HTERT RPE-1 (cell line): ENCODE data around the gene PCGF3.
"Not testable (repeated sequence)": the region's sequence is repeated elsewhere in the genome, so short reads cannot be mapped to it uniquely, and the experiment has no call there.

ENCODE experiments used
- in situ Hi-C: fragments of 300-500 bp; cut with MboI; formaldehyde crosslinking; loops from 4 replicates; pipeline ENCODE4 v1.14.3; 2020; ENCODE audit warnings: low sequenced_read_pairs

The PCGF3 gene

DNA sequence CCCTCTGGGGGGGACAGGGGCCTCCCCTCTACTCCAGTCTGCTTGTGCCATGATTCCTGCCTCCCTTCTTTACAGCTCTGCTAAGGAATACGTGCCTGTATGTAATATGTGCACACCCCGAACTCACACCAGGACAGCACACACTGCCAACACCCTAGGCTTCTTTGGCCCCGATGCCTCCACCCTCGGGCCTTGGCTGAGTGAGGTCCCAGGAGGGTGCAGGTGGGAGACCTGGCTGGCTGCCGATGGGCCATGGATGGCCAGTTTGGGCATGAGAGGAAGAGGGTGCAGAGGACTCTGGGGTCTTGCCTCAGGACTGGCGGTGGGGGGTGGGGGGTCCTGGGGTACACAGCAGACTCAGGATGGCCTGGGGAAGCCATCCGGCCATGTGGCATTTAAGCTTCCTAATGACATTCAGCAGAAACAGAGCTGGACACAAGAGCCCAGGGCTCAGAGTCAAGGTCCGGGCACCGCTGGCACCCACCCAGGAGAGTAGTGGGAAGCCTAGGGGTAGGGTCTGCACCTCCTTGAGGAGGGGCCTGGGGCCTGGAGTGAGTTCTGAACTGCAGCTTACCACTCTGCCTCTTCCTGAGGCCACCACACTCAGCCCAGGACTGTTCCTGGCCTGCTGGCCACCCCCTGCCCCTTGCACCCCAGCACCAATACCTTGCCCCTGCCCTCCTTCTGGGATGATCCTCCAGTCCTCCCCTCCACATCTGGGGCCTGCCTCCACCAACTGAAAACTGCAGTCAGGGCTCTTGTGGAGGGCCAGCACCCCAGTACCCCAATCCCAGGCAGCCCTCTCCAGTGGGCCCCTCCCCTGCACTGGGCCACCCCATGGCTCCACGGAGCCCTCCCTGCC is 2.1 kb upstream of the PCGF3 start:
- in situ Hi-C loops: no loop called here

DNA sequence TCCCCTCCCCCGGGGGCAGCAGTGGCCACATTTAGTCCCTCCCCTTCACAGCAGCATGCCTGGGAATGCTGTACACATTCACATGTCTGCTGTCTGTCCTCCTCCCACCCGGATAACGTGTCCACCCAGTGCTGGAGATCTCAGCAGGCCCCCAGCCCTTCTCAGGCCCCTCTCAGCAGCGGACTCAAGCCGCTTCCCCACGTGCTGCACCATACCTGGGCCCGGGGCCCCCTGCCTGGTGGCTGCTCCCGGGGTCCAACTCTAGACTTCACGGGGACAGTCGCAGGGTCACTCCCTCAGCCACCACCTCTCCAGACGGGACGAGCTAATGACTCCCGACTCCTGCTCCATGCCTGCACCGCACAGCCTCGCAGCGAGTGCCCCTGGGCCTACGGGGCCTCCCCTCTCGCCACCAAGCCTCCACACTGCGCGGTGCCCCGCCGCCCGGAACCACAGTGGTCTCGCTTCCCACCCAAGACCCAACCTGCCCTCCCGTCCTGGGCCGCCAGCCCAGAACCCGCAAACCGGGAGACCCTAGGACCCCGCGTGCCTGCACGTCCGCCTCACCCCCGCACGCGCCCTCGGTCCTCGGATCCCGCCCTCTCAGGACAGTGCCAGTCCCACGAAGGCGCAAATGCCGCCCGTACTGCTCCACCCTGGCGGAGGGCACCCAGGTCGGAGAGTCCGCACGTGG is 1.3 kb upstream of the PCGF3 start:
- in situ Hi-C loops: no loop called here

DNA sequence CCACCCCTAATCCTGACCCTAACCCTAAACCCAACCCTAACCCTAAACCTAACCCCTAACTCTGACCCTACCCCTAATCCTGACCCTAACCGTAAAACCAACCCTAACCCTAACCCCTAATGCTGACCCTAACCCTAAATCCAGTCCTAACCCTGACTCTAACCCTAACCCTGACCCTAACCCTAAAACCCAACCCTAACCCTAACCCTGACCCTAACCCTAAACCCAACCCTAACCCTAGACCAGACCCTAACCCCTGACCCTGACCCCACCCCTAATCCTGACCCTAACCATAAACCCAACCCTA is 708 bp upstream of the PCGF3 start:
- in situ Hi-C loops: no loop called here

DNA sequence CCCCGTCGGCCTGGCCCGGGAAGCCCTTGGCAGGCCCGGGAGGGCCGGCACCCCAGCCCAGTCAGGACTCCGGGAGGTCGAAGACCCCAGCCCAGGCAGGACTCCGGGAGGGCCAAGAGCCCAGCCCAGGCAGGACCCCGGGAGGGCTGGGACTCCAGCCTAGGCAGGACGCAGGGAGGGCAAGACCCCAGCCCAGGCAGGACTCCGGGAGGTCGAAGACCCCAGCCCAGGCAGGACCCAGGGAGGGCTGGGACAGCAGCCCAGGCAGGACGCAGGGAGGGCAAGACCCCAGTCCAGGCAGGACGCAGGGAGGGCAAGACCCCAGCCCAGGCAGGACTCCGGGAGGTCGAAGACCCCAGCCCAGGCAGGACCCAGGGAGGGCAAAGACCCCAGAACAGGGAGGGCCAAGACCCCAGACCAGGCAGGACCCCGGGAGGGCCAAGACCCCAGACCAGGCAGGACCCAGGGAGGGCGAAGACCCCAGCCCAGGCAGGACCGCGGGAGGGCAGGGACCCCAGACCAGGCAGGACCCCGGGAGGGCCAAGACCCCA is 526 bp downstream of the PCGF3 start:
- in situ Hi-C loops: not testable (repeated sequence)

DNA sequence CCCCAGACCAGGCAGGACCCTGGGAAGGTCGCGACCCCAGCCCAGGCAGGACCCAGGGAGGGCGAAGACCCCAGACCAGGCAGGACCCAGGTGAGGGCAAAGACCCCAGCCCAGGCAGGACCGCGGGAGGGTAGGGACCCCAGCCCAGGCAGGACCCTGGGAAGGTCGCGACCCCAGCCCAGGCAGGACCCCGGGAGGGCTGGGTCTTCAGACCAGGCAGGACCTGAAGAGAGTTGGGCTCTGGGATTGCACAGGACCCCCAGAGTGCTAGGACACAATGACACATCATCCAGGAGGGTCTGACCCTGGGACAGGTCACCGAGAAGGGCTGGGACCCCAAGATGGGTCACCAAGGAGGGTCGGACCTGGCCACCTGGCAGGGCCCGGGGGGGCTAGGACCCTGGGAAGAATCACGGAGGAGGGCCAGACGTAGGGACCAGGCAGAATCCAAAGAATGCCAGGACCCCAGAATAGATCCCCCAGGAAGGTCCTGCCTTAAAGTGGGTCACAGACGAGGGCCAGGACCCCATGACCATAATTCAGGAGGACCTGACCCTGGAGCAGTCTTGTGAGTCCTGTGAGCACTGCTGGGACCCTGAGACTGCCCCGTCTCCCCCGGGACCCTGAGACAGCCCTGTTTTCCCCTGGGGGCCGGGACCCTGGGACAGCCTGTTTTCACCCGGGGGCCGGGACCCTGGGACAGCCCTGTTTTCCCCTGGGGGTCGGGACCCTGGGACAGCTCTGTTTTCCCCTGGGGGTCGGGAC is 1.4 kb downstream of the PCGF3 start:
- in situ Hi-C loops: no loop called here

DNA sequence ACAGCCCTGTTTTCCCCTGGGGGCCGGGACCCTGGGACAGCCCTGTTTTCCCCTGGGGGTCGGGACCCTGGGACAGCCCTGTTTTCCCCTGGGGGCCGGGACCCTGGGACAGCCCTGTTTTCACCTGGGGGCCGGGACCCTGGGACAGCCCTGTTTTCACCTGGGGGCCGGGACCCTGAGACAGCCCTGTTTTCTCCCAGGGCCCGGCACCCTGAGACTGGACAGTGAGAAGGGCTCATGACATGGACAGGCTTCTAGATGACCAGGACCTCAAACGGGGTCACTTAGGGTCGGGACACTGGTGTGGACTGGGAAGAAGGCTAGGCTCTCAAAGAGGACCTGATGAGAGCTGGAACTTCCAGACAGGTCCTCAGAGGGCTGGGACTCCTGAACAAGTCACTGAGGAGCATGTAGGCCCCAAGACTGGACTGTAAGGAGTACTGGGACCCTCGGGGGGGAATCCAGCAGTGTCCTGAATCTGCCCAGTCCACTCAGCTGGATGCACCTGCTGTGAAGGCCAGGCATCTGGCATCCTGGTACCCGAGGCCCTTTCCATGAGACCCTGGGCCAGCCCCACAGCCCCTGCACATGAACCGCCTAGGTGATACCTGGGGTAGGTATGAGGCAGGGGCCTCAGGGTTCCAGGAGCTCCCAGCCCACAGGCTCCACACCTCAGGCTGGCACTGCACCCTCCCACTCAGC is 2.4 kb downstream of the PCGF3 start:
- in situ Hi-C loops: no loop called here

DNA sequence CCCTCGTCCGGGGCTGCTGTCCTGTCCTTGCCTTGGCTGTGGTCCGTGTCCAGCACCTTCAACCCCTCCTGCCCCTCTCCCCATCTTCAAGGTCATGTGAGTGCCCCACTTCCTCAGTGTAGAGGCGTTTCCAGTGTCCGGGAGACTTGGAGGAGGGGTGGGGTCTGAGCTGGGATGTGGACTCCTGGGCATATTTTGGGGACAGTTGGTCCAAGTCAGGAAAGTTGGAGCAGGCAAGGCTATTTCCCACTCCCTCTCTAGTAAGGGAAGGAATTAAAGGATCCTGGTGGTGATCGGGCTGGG is 3.0 kb downstream of the PCGF3 start:
- in situ Hi-C loops: no loop called here

DNA sequence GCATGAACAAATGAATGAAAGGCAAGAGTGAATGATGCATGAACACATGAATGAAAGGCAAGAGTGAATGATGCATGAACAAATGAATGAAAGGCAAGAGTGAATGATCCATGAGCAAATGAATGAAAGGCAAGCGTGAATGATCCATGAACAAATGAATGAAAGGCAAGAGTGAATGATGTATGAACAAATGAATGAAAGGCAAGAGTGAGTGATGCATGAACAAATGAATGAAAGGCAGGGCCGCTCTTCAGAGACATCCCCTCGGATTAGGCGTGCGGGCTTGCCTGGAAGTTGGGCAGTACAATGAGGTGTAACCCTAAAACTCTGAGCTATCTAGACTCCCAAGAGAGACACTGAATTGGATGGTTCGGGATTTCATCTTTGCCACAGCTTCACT is 3.7 kb downstream of the PCGF3 start:
- in situ Hi-C loops: no loop called here

DNA sequence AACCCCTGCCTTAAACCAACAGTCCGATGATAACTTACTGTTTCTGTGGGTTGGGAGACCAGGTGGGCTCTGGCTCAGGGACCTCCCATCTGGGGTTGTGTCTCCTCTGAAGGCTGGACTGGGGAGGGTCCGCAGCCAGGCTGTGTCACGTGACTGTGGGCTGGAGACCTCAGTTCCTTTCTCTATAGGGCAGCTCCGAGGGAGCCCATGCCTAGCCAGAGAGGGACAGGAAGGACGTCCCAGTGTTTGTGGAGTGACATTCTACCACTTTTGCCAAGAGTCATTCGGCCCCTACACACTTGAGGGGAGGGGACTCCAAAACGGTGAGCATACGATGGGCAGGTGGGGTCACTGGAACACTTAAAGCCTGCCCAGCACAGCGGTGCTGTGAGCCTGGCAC is 4.5 kb downstream of the PCGF3 start:
- in situ Hi-C loops: no loop called here

DNA sequence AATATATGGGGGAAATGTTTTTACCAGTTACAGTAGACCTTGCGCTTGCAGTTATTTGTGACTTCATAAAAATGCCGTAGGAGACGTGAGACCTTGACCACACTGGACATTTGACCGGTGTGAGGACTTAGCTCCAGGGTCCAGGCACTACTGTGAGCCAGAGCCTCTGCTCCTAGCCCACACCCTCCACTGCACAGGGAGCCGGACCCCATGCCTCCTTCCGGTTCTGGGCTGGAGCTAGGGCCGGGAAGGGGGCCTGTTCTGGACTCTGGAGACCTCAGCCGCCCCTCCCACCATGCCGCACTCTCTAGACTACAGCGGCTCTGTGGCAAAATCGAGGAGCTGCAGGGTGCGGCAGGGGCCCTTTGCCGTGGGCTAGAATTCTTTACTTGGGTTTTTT is 5.3 kb downstream of the PCGF3 start:
- in situ Hi-C loops: no loop called here

DNA sequence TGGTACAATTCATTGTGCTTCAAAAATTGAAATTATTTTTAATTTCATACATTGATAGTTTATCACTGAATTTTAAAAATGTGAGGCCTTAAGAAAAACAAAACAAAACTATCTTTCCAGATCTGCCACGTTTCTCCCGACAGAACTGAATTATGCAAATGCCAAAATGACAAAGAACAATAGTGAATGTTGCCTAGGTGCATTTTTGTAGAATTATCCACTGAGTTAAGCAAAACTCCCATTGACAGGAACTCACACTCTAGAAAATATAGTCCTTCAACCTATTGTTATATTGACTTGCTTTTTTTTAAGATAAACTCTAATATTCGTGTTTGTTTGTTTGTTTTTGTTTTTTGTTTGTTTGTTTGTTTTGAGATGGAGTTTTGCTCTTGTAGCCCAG is 6.5 kb downstream of the PCGF3 start:
- in situ Hi-C loops: no loop called here

DNA sequence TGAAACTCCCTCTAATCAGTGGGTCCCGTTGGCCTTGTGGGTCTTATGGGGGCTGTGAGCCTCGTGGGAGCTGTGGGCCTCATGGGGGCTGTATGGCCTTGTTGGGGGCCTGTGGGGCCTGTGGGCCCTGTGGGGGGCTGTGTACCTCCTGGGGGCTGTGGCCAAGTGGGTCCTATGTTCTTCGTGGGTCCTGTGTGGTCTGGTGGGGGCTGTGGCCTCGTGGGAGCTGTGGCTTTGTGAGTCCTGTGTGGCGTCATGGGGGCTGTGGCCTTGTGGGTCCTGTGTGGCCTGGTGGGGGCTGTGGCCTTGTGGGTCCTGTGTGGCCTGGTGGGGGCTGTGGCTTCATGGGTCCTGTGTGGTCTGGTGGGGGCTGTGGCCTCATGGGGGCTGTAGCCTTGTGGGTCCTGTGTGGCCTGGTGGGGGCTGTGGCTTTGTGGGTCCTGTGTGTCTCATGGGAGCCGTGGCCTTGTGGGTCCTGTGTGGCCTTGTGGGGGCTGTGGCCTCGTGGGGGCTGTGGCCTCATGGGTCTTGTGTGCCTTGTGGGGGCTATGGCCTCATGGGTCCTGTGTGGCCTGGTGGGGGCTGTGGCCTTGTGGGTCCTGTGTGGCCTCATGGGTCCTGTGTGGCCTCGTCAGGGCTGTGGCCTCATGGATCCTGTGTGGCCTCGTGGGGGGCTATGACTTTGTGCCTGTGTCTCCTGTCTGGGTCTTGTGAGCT is 7.4 kb downstream of the PCGF3 start:
- in situ Hi-C loops: no loop called here

DNA sequence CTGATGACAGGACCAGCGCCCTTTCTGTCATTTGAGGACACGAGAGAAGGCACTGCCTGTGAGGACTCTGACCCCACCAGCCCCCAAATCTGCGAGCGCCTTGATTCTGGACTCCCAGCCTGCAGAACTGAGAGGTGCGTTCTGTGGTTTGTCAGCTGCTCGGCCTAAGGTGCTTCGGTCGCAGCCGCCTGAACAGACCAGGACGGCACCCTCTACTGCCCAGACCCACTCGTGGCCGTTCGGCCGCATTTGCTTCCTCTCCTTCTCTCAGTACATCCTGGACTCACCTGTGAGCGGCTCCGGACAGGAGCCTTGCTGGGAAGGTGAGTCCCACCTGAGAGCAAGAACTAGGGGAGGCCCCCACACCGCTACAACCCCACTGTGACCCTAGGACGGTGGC is 8.5 kb downstream of the PCGF3 start:
- in situ Hi-C loops: no loop called here

DNA sequence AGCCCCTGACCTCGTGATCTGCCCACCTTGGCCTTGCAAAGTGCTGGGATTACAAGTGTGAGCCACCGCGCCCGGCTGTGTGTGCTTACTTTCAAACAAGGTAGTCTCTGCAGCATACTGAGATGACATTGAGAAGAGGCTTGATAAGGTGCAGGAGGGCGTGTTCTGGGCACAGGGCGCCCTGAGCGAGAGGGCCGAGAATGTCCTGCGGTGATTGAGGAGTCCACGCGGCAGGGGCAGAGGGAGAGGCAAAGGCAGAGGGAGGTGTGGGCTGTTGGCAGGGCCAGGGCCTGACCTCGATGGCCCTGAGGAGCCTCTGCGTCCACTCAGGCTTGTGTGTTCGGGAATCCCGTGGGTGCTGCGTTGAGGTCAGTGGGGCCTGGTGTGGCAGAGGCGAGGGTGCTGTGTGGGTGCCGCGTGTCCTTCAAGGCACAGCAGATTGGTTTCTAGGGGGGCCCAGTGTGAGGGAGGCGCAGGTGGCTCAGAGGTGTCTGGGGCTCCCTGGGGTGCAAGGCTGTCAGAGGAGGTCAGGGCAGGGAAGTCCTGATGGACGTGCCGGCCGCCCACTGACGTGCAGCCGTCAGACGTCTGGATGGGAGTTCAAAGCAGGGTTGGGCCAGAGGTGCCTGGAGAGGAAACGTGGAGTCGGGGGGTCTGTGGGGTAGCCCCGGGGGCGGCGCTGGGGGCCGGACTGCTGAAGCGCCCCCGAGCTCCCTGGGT is 12.1 kb downstream of the PCGF3 start:
- in situ Hi-C loops: no loop called here

DNA sequence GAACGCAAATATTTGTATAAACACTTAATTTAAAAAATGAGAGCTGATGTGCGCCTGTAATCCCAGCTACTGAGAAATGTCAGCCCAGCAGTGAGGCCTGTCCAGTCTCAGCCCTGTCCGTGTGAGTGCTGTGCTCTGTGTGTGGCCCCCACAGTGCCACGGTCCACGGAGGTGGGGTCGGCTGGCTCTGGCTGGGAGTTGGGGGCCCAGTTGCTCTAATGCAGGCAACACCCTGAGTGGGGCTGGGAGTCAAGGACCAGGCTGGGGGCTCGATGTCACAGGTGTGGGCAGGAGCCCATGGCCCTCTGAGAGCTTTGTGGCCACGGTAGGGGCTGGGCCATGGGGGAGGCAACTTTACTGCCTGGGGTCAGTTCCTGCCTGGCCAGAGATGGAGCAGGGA is 12.8 kb downstream of the PCGF3 start:
- in situ Hi-C loops: no loop called here

DNA sequence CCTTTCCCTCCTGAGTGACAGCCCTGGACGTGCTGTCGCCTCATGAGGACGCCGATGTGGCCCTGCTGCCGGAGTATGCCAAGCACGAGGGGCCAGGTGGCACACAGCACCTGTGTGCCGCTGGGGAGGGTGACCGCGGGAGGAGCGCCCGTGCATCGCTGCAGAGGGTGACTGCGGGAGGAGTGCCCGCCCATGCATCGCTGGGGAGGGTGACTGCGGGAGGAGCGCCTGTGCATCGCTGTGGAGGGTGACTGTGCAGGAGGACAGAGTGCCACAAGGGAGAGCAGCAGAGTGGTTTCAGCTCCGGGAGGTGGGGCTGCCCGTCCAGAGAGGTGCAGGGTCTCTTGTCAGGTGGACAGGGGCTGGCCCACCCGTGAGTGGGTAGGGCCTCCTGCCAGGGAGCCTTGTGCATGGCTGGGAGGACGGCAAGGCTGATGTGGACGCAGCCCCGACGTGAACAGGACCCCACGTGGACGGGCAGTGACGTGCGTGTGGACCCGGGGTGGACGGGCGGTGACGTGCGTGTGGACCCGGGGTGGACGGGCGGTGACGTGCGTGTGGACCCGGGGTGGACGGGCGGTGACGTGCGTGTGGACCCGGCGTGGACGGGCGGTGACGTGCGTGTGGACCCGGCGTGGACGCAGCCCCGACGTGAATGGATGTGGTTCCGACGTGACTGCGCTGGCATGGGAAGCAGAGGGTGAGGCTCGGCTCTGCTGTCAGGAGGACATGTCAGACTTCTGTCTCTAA is 14.7 kb downstream of the PCGF3 start:
- in situ Hi-C loops: no loop called here

DNA sequence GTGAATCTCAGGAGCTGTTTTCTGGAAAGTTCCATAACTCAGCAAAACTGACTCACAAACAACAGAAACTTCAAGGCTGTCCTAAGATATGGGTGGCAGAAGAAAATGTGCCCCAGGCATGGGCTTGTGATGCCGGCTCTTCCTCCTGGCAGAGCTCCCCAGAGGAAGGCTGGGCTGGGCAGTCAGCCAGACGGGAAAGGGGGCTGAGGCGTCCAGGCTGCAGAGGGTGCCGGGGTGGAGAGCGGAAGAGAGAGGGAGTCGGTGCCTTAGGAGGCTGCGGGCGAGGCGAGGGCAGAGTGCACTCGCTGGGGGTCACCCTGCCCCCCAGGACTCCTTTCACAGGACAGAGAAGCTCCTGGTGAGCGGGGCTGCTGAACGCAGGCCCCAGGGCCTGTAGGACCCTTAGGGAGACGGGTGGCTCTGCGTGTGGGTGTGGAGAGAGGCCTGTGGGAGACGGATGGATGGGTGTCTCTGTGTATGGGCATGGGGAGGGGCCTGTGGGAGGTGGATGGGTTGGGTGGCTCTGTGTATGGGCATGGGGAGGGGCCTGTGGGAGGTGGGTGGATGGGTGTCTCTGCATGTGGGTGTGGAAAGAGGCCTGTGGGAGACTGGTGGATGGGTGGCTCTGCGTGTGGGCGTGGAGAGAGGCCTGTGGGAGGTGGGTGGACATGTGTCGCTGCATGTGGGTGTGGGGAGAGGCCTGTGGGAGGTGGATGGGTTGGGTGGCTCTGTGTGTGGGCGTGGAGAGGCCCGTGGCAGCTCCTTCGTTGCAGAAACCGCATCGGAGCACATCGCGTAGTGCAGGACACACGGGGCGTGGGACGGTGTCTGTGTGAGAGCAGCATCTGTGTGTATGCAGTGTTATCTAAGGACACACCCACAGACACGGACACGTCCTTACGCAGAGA is 15.9 kb downstream of the PCGF3 start:
- in situ Hi-C loops: no loop called here

DNA sequence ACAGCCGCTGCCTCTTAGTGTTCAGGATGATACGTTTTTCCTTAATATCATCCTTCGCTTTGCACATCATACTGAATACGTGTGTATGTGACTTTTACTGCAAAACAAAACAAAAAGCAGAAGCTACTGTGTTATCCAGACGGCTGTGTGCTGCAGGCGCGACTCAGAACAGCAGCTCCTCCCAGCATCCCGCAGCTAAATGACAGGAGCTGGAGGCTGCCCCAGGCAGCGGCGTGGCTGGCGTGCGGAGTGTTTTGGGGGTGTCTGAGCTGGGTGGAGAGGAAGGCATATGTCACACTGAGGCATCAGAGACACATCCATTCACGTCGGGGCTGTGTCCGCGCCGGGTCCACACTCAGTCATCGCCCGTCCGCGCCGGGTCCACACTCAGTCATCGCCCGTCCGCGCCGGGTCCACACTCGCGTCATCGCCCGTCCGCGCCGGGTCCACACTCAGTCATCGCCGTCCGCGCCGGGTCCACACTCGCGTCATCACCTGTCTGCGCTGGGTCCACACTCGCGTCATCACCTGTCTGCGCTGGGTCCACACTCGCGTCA is 16.6 kb downstream of the PCGF3 start:
- in situ Hi-C loops: no loop called here
